Hindlimb muscle (tissue), 1 donor: ENCODE results near the gene MARK4. TPM values are rescaled to one million over a fixed set of nuclear protein-coding genes. Genes with fewer than 3 reads are reported as not detected.
"Not testable (repeated sequence)": the region's sequence is repeated elsewhere in the genome, so short reads cannot be mapped to it uniquely, and the experiment has no call there.

ENCODE experiments used
- DNase-seq: peaks from one replicate; pipeline ENCODE4 v3.0.0-alpha.2; 2013
- polyA plus RNA-seq: library from polyadenylated mRNA; unstranded; fragments of 120-200 nt; gene quantifications from one replicate; pipeline ENCODE4 v1.2.1, GENCODE V29; 2013; ENCODE audit not compliant: insufficient read length

The MARK4 gene
- polyA plus RNA-seq, 1 donor, result 39.1 TPM

- no peak for DNase-seq
Measured at GRCh38 chr19:45244133-45244794, 6.8 kb upstream of the MARK4 start.

GRCh38 chr19:45245334-45245787, 5.7 kb upstream of the MARK4 start, which contains the start of gene EXOC3L2:
EXOC3L2 (minus strand) TSS chr19:45245407; CDS start chr19:45239045, 6,362 bp downstream.
- peak; percentile 47 for DNase-seq

- DNase-seq, result no peak
Measured at GRCh38 chr19:45245826-45246225, 5.2 kb upstream of the MARK4 start.

- no peak for DNase-seq
Measured at GRCh38 chr19:45247136-45247535, 3.9 kb upstream of the MARK4 start.

GRCh38 chr19:45249261-45250033, 1.6 kb upstream of the MARK4 start:
- DNase-seq, result no peak

- no peak for DNase-seq
Measured at GRCh38 chr19:45250216-45250831, 747 bp upstream of the MARK4 start.

- peak; percentile 25 for DNase-seq
Measured at GRCh38 chr19:45251452-45252354, 632 bp downstream of the MARK4 start.

- no peak for DNase-seq
Measured at GRCh38 chr19:45253396-45254027, 2.4 kb downstream of the MARK4 start.

GRCh38 chr19:45254044-45254531, 3.0 kb downstream of the MARK4 start:
- no peak for DNase-seq

GRCh38 chr19:45255611-45256157, 4.6 kb downstream of the MARK4 start:
- DNase-seq, result no peak

GRCh38 chr19:45256836-45257235, 5.8 kb downstream of the MARK4 start:
- no peak for DNase-seq

- DNase-seq, result no peak
Measured at GRCh38 chr19:45258862-45259261, 7.8 kb downstream of the MARK4 start.

GRCh38 chr19:45262570-45262969, 11.5 kb downstream of the MARK4 start:
- no peak for DNase-seq

GRCh38 chr19:45263013-45263412, 11.9 kb downstream of the MARK4 start:
- DNase-seq, result no peak

- DNase-seq, result no peak
Measured at GRCh38 chr19:45264781-45265317, 13.8 kb downstream of the MARK4 start.

GRCh38 chr19:45265375-45265774, 14.3 kb downstream of the MARK4 start:
- no peak for DNase-seq

GRCh38 chr19:45267296-45267695, 16.2 kb downstream of the MARK4 start:
- DNase-seq, result no peak

GRCh38 chr19:45269939-45270338, 18.9 kb downstream of the MARK4 start:
- DNase-seq, result not testable (repeated sequence)

- DNase-seq, result no peak
Measured at GRCh38 chr19:45271098-45271734, 20.1 kb downstream of the MARK4 start.

GRCh38 chr19:45271735-45272108, 20.7 kb downstream of the MARK4 start:
- no peak for DNase-seq

- no peak for DNase-seq
Measured at GRCh38 chr19:45273521-45273855, 22.4 kb downstream of the MARK4 start.
